ENCODE data around the gene PIP5K1B. TPM values are rescaled to one million over a fixed set of nuclear protein-coding genes. Genes with fewer than 3 reads are reported as not detected.

The PIP5K1B gene
- total RNA-seq, 1 experiment from 2014 or later, result 5.2 TPM

DNA sequence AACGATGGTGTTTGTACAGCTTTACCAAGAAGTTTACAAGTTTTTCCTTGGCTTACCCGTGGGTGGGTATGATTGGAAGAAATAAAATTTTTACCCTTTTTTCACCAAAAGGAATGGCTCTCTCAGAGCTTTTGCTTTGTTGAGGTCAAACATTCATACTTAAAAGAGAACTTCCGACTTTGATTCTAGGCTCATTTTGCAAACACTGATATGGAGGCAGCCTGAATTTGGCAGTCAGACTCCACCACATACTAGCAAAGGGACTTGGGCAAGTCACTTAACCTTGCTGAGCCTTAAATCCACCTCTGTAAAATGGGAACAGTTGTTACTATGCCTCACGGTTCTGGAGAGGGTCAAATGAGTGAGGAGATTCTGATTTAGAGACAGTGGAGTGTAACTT, 155.4 kb downstream of the PIP5K1B start (continued):
- TF ChIP-seq AFF4 (CRISPR knock-in tag; IDR thresholded peaks at IDR 0.05; ENCODE audit: borderline replicate concordance) (no peak), GABPB1 (CRISPR knock-in tag; IDR thresholded peaks at IDR 0.05) (no peak), OVOL2 (CRISPR knock-in tag; IDR thresholded peaks at IDR 0.05; ENCODE audit: borderline replicate concordance) (no peak), MXD4 (CRISPR knock-in tag; IDR thresholded peaks at IDR 0.05; ENCODE audit: borderline replicate concordance) (no peak), TP53 (CRISPR knock-in tag; IDR thresholded peaks at IDR 0.05) (no peak)
- TF ChIP-seq, protein P1, sequence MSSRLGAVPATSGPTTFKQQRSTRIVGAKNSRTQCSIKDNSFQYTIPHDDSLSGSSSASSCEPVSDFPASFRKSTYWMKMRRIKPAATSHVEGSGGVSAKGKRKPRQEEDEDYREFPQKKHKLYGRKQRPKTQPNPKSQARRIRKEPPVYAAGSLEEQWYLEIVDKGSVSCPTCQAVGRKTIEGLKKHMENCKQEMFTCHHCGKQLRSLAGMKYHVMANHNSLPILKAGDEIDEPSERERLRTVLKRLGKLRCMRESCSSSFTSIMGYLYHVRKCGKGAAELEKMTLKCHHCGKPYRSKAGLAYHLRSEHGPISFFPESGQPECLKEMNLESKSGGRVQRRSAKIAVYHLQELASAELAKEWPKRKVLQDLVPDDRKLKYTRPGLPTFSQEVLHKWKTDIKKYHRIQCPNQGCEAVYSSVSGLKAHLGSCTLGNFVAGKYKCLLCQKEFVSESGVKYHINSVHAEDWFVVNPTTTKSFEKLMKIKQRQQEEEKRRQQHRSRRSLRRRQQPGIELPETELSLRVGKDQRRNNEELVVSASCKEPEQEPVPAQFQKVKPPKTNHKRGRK (CRISPR knock-in tag; IDR thresholded peaks at IDR 0.05; ENCODE audit: borderline replicate concordance), result no peak
- TF ChIP-seq, protein P2, sequence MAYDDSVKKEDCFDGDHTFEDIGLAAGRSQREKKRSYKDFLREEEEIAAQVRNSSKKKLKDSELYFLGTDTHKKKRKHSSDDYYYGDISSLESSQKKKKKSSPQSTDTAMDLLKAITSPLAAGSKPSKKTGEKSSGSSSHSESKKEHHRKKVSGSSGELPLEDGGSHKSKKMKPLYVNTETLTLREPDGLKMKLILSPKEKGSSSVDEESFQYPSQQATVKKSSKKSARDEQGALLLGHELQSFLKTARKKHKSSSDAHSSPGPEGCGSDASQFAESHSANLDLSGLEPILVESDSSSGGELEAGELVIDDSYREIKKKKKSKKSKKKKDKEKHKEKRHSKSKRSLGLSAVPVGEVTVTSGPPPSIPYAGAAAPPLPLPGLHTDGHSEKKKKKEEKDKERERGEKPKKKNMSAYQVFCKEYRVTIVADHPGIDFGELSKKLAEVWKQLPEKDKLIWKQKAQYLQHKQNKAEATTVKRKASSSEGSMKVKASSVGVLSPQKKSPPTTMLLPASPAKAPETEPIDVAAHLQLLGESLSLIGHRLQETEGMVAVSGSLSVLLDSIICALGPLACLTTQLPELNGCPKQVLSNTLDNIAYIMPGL (CRISPR knock-in tag; IDR thresholded peaks at IDR 0.05), result no peak
- TF ChIP-seq, protein P3, sequence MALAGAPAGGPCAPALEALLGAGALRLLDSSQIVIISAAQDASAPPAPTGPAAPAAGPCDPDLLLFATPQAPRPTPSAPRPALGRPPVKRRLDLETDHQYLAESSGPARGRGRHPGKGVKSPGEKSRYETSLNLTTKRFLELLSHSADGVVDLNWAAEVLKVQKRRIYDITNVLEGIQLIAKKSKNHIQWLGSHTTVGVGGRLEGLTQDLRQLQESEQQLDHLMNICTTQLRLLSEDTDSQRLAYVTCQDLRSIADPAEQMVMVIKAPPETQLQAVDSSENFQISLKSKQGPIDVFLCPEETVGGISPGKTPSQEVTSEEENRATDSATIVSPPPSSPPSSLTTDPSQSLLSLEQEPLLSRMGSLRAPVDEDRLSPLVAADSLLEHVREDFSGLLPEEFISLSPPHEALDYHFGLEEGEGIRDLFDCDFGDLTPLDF (CRISPR knock-in tag; IDR thresholded peaks at IDR 0.05), result no peak
- TF ChIP-seq, protein P4, sequence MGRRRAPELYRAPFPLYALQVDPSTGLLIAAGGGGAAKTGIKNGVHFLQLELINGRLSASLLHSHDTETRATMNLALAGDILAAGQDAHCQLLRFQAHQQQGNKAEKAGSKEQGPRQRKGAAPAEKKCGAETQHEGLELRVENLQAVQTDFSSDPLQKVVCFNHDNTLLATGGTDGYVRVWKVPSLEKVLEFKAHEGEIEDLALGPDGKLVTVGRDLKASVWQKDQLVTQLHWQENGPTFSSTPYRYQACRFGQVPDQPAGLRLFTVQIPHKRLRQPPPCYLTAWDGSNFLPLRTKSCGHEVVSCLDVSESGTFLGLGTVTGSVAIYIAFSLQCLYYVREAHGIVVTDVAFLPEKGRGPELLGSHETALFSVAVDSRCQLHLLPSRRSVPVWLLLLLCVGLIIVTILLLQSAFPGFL (CRISPR knock-in tag; IDR thresholded peaks at IDR 0.05; ENCODE audit: borderline replicate concordance), result no peak

DNA sequence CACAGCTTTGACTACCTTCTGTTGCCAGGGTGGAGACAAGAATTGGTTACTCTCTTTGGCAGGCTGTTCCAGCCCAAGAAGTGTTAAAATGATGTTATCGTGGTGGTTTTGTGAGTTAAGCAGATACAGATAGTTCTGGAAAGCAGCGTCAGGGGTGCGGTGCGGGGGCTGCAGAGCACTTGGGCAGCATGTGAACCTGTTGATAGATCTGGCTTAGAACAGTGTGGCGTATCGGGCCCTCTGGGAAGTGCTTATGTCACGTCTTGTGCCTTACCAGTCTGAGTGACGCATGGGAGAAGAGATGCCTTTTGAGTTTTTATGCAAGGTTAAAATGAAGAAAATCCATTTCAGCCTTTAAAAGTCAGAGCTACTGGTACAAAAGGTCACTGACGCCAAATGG, 156.4 kb downstream of the PIP5K1B start:
- POLR2A ChIA-PET, result no interaction called here
- peak overlapping the region; percentile 14 for H3K27ac Mint-ChIP-seq
- no peak for TF ChIP-seq ZMAT4 (CRISPR knock-in tag; IDR thresholded peaks at IDR 0.05)
- TF ChIP-seq MXD4 (CRISPR knock-in tag; IDR thresholded peaks at IDR 0.05; ENCODE audit: borderline replicate concordance), result no peak
- TF ChIP-seq CDX4 (CRISPR knock-in tag; IDR thresholded peaks at IDR 0.05; ENCODE audit: borderline replicate concordance), result no peak
- TF ChIP-seq, protein P5, sequence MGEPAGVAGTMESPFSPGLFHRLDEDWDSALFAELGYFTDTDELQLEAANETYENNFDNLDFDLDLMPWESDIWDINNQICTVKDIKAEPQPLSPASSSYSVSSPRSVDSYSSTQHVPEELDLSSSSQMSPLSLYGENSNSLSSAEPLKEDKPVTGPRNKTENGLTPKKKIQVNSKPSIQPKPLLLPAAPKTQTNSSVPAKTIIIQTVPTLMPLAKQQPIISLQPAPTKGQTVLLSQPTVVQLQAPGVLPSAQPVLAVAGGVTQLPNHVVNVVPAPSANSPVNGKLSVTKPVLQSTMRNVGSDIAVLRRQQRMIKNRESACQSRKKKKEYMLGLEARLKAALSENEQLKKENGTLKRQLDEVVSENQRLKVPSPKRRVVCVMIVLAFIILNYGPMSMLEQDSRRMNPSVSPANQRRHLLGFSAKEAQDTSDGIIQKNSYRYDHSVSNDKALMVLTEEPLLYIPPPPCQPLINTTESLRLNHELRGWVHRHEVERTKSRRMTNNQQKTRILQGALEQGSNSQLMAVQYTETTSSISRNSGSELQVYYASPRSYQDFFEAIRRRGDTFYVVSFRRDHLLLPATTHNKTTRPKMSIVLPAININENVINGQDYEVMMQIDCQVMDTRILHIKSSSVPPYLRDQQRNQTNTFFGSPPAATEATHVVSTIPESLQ (CRISPR knock-in tag; IDR thresholded peaks at IDR 0.05), result no peak
- TF ChIP-seq TP53 (CRISPR knock-in tag; IDR thresholded peaks at IDR 0.05), result no peak
- TF ChIP-seq FOXP4 (CRISPR knock-in tag; IDR thresholded peaks at IDR 0.05), result no peak
- TF ChIP-seq HMGA2 (CRISPR knock-in tag; IDR thresholded peaks at IDR 0.05), result no peak
- no peak for TF ChIP-seq ZNF396 (CRISPR knock-in tag; IDR thresholded peaks at IDR 0.05; ENCODE audit: borderline replicate concordance)
- TF ChIP-seq, protein P6, sequence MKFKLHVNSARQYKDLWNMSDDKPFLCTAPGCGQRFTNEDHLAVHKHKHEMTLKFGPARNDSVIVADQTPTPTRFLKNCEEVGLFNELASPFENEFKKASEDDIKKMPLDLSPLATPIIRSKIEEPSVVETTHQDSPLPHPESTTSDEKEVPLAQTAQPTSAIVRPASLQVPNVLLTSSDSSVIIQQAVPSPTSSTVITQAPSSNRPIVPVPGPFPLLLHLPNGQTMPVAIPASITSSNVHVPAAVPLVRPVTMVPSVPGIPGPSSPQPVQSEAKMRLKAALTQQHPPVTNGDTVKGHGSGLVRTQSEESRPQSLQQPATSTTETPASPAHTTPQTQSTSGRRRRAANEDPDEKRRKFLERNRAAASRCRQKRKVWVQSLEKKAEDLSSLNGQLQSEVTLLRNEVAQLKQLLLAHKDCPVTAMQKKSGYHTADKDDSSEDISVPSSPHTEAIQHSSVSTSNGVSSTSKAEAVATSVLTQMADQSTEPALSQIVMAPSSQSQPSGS (CRISPR knock-in tag; IDR thresholded peaks at IDR 0.05; ENCODE audit: borderline replicate concordance, low read depth), result no peak
- no peak for TF ChIP-seq ATF1 (CRISPR knock-in tag; IDR thresholded peaks at IDR 0.05)

More for the DNA sequence above, 156.4 kb downstream of the PIP5K1B start:
- Mint-ChIP-seq H3K36me3 (peaks cover 6% of the 10 kb centered on the region), H3K4me1 (peaks cover 18% of the 10 kb centered on the region), H3K27me3 (ENCODE audit: low read depth) (no peaks in the 10 kb centered on the region), H3K9me3 (0 out of 2 replicates have a peak, but pooled peaks cover 6% of the 10 kb centered on the region), H3K4me3 (no peak overlapping the region)
- no peak for ATAC-seq
- no peak for DNase-seq (ENCODE audit: low spot score)
- CTCF ChIA-PET, result interaction anchor here (0.9 kb wide), 1 partner anchor 46 kb away, joined by 3 read pairs; no protein-coding TSS in a partner anchor

All from WTC11 (cell line).